EL (cell line): Measurements from ENCODE around the gene GIMAP4.
"Not testable (repeated sequence)": the region's sequence is repeated elsewhere in the genome, so short reads cannot be mapped to it uniquely, and the experiment has no call there.

Source experiments
- DNase-seq: peaks from one replicate; pipeline ENCODE4 v3.0.0-alpha.2; 2016

GIMAP4 gene

GRCh38 chr7:150585199-150585598, 18.0 kb downstream of the GIMAP4 start:
- DNase-seq, result no peak

GRCh38 chr7:150586068-150586784, 19.0 kb downstream of the GIMAP4 start:
- DNase-seq, result no peak

- no peak for DNase-seq
Observed at GRCh38 chr7:150586785-150587152, 19.6 kb downstream of the GIMAP4 start.

DNA sequence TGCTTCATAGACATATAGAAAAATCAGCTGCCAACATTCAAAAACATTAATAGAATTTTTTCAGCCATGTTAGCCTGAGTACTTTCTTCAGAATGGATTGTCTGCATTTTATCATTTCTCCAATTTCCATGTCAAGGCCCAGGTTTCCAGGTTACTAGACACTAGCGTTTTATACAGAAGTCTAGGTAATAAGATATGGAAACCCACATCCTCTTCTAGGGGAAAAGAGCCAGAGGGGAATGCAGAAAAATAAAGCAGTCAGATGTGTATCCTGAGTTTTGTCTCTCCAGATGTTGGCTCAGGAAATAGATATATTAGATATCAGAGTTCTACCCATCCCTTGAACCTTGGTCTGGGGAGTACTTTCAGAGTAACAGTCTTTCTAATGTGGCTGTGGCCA, 20.4 kb downstream of the GIMAP4 start:
- DNase-seq, result no peak

DNA sequence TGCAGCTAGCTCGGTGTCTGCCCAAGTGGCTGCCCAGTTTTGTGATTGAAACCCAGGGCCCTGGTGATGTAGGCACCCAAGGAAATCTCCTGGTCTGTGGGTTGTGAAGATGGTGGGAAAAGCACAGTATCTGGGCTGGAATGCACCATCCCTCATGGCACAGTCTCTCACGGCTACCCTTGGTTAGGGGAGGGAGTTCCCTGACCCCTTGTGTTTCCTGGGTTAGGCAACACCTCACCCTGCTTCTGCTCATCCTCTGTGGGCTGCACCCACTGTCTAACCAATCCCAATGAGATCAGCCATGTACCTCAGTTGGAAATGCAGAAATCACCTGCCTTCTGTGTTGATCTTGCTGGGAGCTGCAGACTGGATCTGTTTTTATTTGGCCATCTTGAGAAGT, 27.6 kb downstream of the GIMAP4 start:
- no peak for DNase-seq

GRCh38 chr7:150595361-150595760, 28.2 kb downstream of the GIMAP4 start:
- no peak for DNase-seq

GRCh38 chr7:150603600-150603999, 36.4 kb downstream of the GIMAP4 start:
- not testable (repeated sequence) for DNase-seq

- no peak for DNase-seq
Observed at GRCh38 chr7:150610233-150610632, 43.0 kb downstream of the GIMAP4 start.

DNA sequence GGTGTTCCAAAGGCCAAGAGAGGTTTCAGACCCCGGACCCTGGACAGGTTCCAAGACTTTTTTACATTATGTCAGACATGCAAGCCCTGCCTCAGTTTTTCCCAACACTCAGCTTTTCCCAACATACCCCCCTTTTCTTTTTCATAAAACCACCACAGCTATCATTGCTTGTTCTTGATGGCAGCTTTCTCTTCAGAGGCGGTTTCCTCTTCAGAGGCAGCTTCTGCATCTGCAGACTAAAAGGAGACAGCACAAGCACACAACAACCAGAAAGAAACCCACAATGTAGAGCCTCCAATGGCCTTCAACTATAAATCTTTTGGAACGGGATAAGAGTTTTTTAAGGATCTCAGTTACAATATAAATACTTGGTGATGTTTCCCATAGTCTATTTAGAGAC, 45.7 kb downstream of the GIMAP4 start:
- no peak for DNase-seq

DNA sequence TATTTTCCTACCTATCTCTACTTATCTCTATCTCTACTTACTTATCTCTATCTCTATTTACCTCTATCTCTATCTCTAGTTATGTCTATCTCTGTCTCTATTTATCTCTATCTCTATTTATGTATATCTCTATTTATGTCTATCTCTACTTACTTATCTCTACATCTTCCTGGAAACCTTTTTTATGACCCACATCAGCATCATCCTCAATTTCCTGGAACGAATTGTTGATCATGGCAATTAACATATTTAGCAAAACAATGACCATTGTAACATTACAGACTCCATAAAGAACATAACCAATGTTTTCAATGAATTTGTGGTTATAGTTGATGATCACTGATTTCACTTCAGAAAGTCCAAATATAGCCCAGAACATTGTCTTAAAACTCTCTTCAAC, 46.7 kb downstream of the GIMAP4 start:
- DNase-seq, result no peak

DNA sequence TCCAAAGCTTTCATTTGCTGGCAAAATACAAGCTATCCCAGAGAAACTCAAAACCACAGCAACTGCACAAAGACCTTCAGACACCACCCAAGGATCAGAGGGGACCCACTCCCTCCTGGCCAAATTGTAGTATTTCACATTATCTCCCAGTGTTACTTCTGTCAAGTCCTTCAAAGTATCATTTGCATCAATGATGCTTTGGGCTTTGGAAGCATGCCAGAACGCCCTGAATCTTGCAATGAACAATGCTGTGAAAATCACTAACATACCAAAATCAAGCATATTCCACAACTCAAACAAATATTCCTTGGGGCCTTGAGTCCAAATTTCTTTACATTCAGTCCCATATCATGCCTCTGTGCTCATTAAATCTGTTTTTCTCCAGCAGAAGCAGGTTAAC, 47.2 kb downstream of the GIMAP4 start:
- DNase-seq, result not testable (repeated sequence)

DNA sequence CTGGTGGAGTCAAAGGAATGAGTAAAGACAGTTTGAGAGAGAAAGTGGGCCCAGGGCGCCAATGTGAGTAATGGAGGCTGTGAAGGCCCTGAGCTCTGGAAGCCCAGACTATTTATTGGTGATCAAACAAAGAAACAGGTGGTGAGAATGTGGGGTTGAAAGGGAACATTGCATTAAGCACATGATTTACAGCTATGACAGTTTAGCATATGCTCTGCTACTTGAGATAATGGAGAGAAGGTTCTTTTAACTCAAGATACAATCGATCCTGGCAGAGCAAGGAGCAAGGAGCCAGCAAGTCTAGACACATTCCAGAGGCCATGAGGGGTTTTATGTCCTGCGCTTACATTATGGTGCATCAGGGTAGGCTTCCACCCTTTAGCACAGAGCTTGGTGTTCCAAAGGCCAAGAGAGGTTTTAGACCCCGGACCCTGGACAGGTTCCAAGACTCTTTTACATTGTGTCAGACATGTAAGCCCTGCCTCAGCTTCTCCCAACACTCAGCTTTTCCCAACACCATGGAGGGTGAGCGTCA, 48.1 kb downstream of the GIMAP4 start:
- DNase-seq, result not testable (repeated sequence)

GRCh38 chr7:150620061-150620460, 52.9 kb downstream of the GIMAP4 start:
- no peak for DNase-seq

GRCh38 chr7:150620617-150621371, 53.6 kb downstream of the GIMAP4 start:
- DNase-seq, result no peak

DNA sequence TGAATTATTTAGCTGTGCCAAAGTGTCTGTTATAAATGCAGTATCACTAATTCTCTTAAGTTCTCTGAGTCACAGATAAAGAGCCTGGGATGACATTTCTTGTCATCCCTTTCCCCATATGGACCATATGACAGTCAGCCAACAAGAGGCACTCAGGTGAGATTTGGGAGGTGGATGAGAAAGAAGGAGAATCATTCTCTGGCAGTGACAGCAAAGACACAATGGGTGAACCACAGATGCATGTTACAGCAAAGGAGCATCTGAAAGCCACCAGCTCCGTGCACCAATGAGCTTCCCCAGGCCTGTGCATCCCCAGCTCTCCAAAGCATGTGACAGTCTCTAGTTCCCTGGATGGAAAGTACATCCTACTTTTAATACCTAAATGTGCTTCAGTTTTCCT, 54.2 kb downstream of the GIMAP4 start:
- no peak for DNase-seq
